B cell (primary cell): ENCODE results near the gene VBP1. TPM values are rescaled to one million over a fixed set of nuclear protein-coding genes. Genes with fewer than 3 reads are reported as not detected.

ENCODE experiments used
- ATAC-seq: fragments of 200-7000 bp; cut with Tn5 transposase; one replicate; pipeline ENCODE4 v1.10.0; 2021; ENCODE audit warnings: low read depth, mild to moderate bottlenecking, moderate number of reproducible peaks, moderate library complexity
- CTCF ChIA-PET: fragments of 350-600 bp; sonication (Branson Sonifier 250); formaldehyde crosslinking; loops from one replicate; lab custom pipeline; 2021; ENCODE audit warnings: antibody characterized with exemption, inconsistent platforms; lab: Charles Lee
- POLR2A ChIA-PET: fragments of 350-600 bp; sonication (Branson Sonifier 250); formaldehyde crosslinking; loops from one replicate; lab custom pipeline; 2021; ENCODE audit warnings: antibody characterized with exemption; lab: Charles Lee
- DNase-seq: peaks from one replicate; pipeline ENCODE4 v3.0.0; 2013
- H2AFZ ChIP-seq: 2 replicates; pipeline ENCODE4 v1.6.1; 2012; ENCODE audit warnings: mild to moderate bottlenecking, low read depth, low read length; ENCODE audit not compliant: insufficient read depth, poor library complexity, severe bottlenecking
- H3K27ac ChIP-seq, 2 donors: 1 replicate in 1 of 2; 2 replicates in 1 of 2; pipeline ENCODE4 v1.5.1; 2012 to 2013; ENCODE audit warnings: low read length in 2 of 2, mild to moderate bottlenecking in 2 of 2, moderate library complexity in 1 of 2
- H3K27me3 ChIP-seq, 4 experiments: fragments of 200-600 bp in 1 of 4; sonication (generic) in 1 of 4; replicated peaks in 1 of 4; 1 replicate in 2 of 4; 2 replicates in 2 of 4; pipeline versions ENCODE4 v1.6.1 to v1.7.0; 2013 to 2016; ENCODE audit warnings: low read length in 3 of 4, mild to moderate bottlenecking in 2 of 4, mixed read lengths in 1 of 4, moderate library complexity in 1 of 4; ENCODE audit not compliant: insufficient read depth in 4 of 4, control insufficient read depth in 3 of 4; ENCODE audit errors: control extremely low read depth in 1 of 4
- H3K36me3 ChIP-seq, 2 experiments: replicated peaks in 1 of 2; 1 replicate in 1 of 2; 2 replicates in 1 of 2; pipeline versions ENCODE4 v1.6.1 to v1.7.1; 2013; ENCODE audit warnings: low read length in 1 of 2; ENCODE audit not compliant: insufficient read depth in 2 of 2, control insufficient read depth in 1 of 2; ENCODE audit errors: control extremely low read depth in 1 of 2, extremely low read depth in 1 of 2
- H3K4me1 ChIP-seq, 2 donors: fragments of 200-600 bp in 1 of 2; sonication (generic) in 1 of 2; 1 replicate in 1 of 2; 2 replicates in 1 of 2; pipeline versions ENCODE4 v1.5.1 to v1.6.1; 2013 to 2017; ENCODE audit warnings: low read length in 2 of 2; ENCODE audit not compliant: control insufficient read depth in 2 of 2, insufficient read depth in 2 of 2
- H3K4me2 ChIP-seq: replicated peaks from 2 replicates; pipeline ENCODE3; 2012; ENCODE audit warnings: mild to moderate bottlenecking, low read depth, low read length; ENCODE audit not compliant: poor library complexity, severe bottlenecking
- H3K4me3 ChIP-seq, 5 experiments: fragments of 200-600 bp in 1 of 5; sonication (generic) in 1 of 5; 1 replicate in 3 of 5; 2 replicates in 2 of 5; pipeline versions ENCODE4 v1.5.1 to v1.7.0; 2011 to 2016; ENCODE audit warnings: low read length in 4 of 5, mild to moderate bottlenecking in 4 of 5, low read depth in 2 of 5, control low read depth in 1 of 5, moderate library complexity in 1 of 5; ENCODE audit not compliant: insufficient read depth in 1 of 5; ENCODE audit errors: control extremely low read depth in 1 of 5, extremely low read depth in 1 of 5
- H3K79me2 ChIP-seq: fragments of 200-600 bp; sonication (generic); one replicate; pipeline ENCODE4 v1.6.0; 2016; ENCODE audit warnings: low read length; ENCODE audit not compliant: control insufficient read depth, insufficient read depth
- H3K9ac ChIP-seq: fragments of 200-600 bp; sonication (generic); 2 replicates; pipeline ENCODE4 v1.6.1; 2017; ENCODE audit warnings: mild to moderate bottlenecking, low read length, moderate library complexity
- H3K9me3 ChIP-seq, 3 donors: one replicate each; pipeline versions ENCODE4 v1.6.1 to v1.7.1; 2013; ENCODE audit warnings: low read length in 2 of 3; ENCODE audit not compliant: control insufficient read depth in 2 of 3, insufficient read depth in 1 of 3; ENCODE audit errors: control extremely low read depth in 1 of 3
- H4K20me1 ChIP-seq: 2 replicates; pipeline ENCODE4 v1.6.0; 2012; ENCODE audit warnings: mild to moderate bottlenecking, low read length; ENCODE audit not compliant: insufficient read depth, control insufficient read depth, poor library complexity, severe bottlenecking
- H3K27ac Mint-ChIP-seq: one replicate; pipeline ENCODE4 v1.8.0; 2021; ENCODE audit warnings: mixed read lengths
- H3K27me3 Mint-ChIP-seq: one replicate; pipeline ENCODE4 v1.8.0; 2021; ENCODE audit warnings: mixed read lengths
- H3K4me1 Mint-ChIP-seq: one replicate; pipeline ENCODE4 v1.8.0; 2021; ENCODE audit warnings: mixed read lengths
- H3K4me3 Mint-ChIP-seq: one replicate; pipeline ENCODE4 v1.8.0; 2021; ENCODE audit warnings: mixed read lengths
- H3K9me3 Mint-ChIP-seq: one replicate; pipeline ENCODE4 v1.8.0; 2022; ENCODE audit warnings: mixed read lengths; ENCODE audit not compliant: insufficient read depth
- CTCF ChIP-seq: fragments of 200-600 bp; IDR thresholded peaks from one replicate; pipeline ENCODE4 v1.8.0; 2022; ENCODE audit warnings: antibody characterized with exemption, mild to moderate bottlenecking
- EZH2 ChIP-seq: IDR thresholded peaks from 2 replicates; pipeline ENCODE4 v1.6.1; 2012; ENCODE audit warnings: borderline replicate concordance, low read depth, mild to moderate bottlenecking, moderate library complexity, low read length; ENCODE audit not compliant: insufficient read depth, poor library complexity, severe bottlenecking
- WGBS: methylation state at CpG from one replicate; pipeline ENCODE4 v1.1.5; 2013; ENCODE audit warnings: missing lambda C conversion rate; ENCODE audit not compliant: insufficient coverage; 5-methylcytosine and 5-hydroxymethylcytosine counted together
- intact Hi-C: fragments of 100-400 bp; cut with micrococcal nuclease; formaldehyde crosslinking; loops from one replicate; pipeline ENCODE4 v1.10.0; 2022
- polyA plus RNA-seq: library from polyadenylated mRNA; depleted of rRNA; stranded (reverse); fragments of >200 nt; gene quantifications from 2 replicates; pipeline ENCODE4 v1.2.3, GENCODE V29; 2012
- total RNA-seq, 2 donors: library from RNA; stranded (reverse); fragments of 120-200 nt in 1 of 2; gene quantifications; 1 replicate in 1 of 2; 2 replicates in 1 of 2; pipeline versions ENCODE4 v1.2.3 to v1.2.4, GENCODE V29; 2013 to 2022

Gene VBP1
- total and polyA plus RNA-seq, 2 donors (not counting 1 experiment from before 2014, with no cell fraction given): 6.5 to 29.7 TPM

- Mint-ChIP-seq H3K27ac (no peak overlapping the region), H3K4me3 (no peak overlapping the region), H3K9me3 (no peaks in the 10 kb centered on the region), H3K27me3 (peaks cover 3% of the 10 kb centered on the region), H3K4me1 (peaks cover 6% of the 10 kb centered on the region)
- POLR2A ChIA-PET: no interaction called here
- intact Hi-C loops: no loop called here
- DNase-seq (no peak), ATAC-seq (no peak)
- Histone ChIP-seq H3K27me3 (no peaks in the 10 kb centered on the region), H3K27ac (no peak overlapping the region), H3K4me1 (peaks cover 5% of the 10 kb centered on the region in 2 donors), H3K9ac (no peak overlapping the region), H3K4me2 (no peak overlapping the region), H3K9me3 (no peaks in the 10 kb centered on the region), H3K79me2 (peaks cover 4% of the 10 kb centered on the region), H2AFZ (no peak overlapping the region), H3K36me3 (no peaks in the 10 kb centered on the region), H3K4me3 (no peak overlapping the region), H4K20me1 (no peaks in the 10 kb centered on the region)
- TF ChIP-seq CTCF: no peak
- TF ChIP-seq EZH2: no peak
- CTCF ChIA-PET: no interaction called here
- WGBS: no CpG with 5 or more reads among the region's 3 CpGs
These were observed 5.1 kb upstream of the VBP1 start for GRCh38 chrX:155211208-155211607.

GRCh38 chrX:155213731-155214130 is 2.5 kb upstream of the VBP1 start:
- Histone ChIP-seq H3K9me3 (no peaks in the 10 kb centered on the region), H4K20me1 (no peaks in the 10 kb centered on the region), H3K36me3 (no peaks in the 10 kb centered on the region), H3K9ac (no peak overlapping the region), H2AFZ (no peak overlapping the region), H3K4me1 (peaks cover 10 to 11% of the 10 kb centered on the region in 2 donors), H3K4me3 (no peak overlapping the region), H3K27me3 (no peaks in the 10 kb centered on the region), H3K4me2 (no peak overlapping the region), H3K79me2 (peaks cover 23% of the 10 kb centered on the region), H3K27ac (no peak overlapping the region)
- Mint-ChIP-seq H3K27me3 (peaks cover 3% of the 10 kb centered on the region), H3K4me3 (no peak overlapping the region), H3K9me3 (no peaks in the 10 kb centered on the region), H3K27ac (no peak overlapping the region), H3K4me1 (peaks cover 22% of the 10 kb centered on the region)
- ChIA-PET CTCF (interaction anchor here (0.6 kb wide), 1 partner anchor 183 kb away, joined by 3 read pairs; no protein-coding TSS in a partner anchor), POLR2A (no interaction called here)
- intact Hi-C loops: no loop called here
- DNase-seq (no peak), ATAC-seq (no peak)
- TF ChIP-seq EZH2 (no peak), CTCF (no peak)
- WGBS: 100% methylated on average over 2 of the region's 4 CpGs
